Activated naive CD8-positive, alpha-beta T cell treated with anti-CD3 and anti-CD28 coated beads, Interleukin-2, amount 10 ng/mL, durations not matched to agents 7 days and 5 days (primary cell): ENCODE results near the gene TBC1D26. TPM values are rescaled to one million over a fixed set of nuclear protein-coding genes. Genes with fewer than 3 reads are reported as not detected.
"Not testable (repeated sequence)": the region's sequence is repeated elsewhere in the genome, so short reads cannot be mapped to it uniquely, and the experiment has no call there.

ENCODE experiments used
- ATAC-seq: fragments of 150-1000 bp; cut with Tn5 transposase; one replicate; pipeline ENCODE4 v1.10.0; 2021; ENCODE audit warnings: low read depth, moderate library complexity
- POLR2A ChIA-PET: fragments of 350-600 bp; sonication (Branson Sonifier 250); formaldehyde crosslinking; loops from one replicate; lab custom pipeline; 2021; ENCODE audit warnings: antibody characterized with exemption; lab: Charles Lee
- DNase-seq: peaks from one replicate; pipeline ENCODE4 v3.0.0; 2021
- H3K27ac Mint-ChIP-seq: one replicate; pipeline ENCODE4 v1.8.0; 2022; ENCODE audit warnings: mild to moderate bottlenecking, mixed read lengths
- H3K27me3 Mint-ChIP-seq: one replicate; pipeline ENCODE4 v1.8.0; 2022; ENCODE audit warnings: mild to moderate bottlenecking, moderate library complexity, mixed read lengths
- H3K36me3 Mint-ChIP-seq: one replicate; pipeline ENCODE4 v1.8.0; 2021; ENCODE audit warnings: mild to moderate bottlenecking, mixed read lengths
- H3K4me1 Mint-ChIP-seq: one replicate; pipeline ENCODE4 v1.8.0; 2021; ENCODE audit warnings: mixed read lengths
- H3K4me3 Mint-ChIP-seq: one replicate; pipeline ENCODE4 v1.8.0; 2022; ENCODE audit warnings: mild to moderate bottlenecking, moderate library complexity, mixed read lengths
- H3K9me3 Mint-ChIP-seq: one replicate; pipeline ENCODE4 v1.8.0; 2021; ENCODE audit warnings: mixed read lengths
- total RNA-seq, 2 experiments: library from RNA; stranded (reverse); gene quantifications; one replicate each; pipeline ENCODE4 v1.2.3, GENCODE V29; 2021

Gene TBC1D26
- total RNA-seq = under 1 TPM in 1 of 2 experiments, not detected in 1; 0.31 TPM

- POLR2A ChIA-PET, H3K27me3 Mint-ChIP-seq, H3K4me1 Mint-ChIP-seq, ATAC-seq, H3K27ac Mint-ChIP-seq, H3K4me3 Mint-ChIP-seq, H3K9me3 Mint-ChIP-seq, H3K36me3 Mint-ChIP-seq, DNase-seq: not testable (repeated sequence)
Observed at GRCh38 chr17:15731900-15732299, at the start of gene TBC1D26. TBC1D26 (plus strand) TSS chr17:15732283; CDS start chr17:15735349, 3,066 bp downstream.

GRCh38 chr17:15683135-15683534, 48.9 kb upstream of the TBC1D26 start:
- Mint-ChIP-seq H3K4me3 (peak overlapping the region; percentile 90), H3K4me1 (peaks cover 24% of the 10 kb centered on the region)
- H3K27me3 Mint-ChIP-seq, H3K27ac Mint-ChIP-seq, ATAC-seq, H3K36me3 Mint-ChIP-seq, POLR2A ChIA-PET, DNase-seq, H3K9me3 Mint-ChIP-seq: not testable (repeated sequence)

DNA sequence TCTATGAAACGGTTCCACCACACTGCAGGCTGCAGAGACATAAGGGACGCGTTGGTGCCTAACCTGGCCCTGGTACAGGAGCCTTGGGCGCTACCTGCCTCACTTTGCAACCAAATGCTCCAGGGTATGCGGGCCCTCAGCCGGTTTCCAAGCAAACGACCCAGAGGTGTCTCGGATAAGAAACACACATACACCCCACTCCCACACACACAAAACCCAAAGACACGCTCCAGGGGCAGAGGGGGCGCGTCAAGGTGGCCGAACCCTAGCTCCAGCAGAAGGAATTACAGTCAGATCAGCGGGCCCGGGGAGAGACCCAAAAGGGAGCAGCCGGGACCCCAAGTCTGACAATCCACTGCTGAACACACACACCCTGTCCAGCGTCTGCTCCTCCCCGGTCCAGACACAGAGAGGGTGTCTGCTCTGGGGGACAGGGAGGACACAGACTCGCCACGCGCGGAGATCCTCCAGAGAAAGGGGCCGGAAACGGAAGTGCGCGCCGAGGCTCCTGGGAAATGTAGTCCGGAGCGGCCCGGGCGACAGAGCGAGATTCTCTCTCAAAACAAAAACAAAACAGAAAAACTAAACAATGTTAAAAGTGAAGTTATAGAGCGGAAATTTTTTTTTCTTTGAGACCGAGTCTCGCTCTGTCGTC, 48.1 kb upstream of the TBC1D26 start, which contains the start of gene TRIM16:
TSS of gene TRIM16 (minus strand) at position 488 of the 655 bp plus-strand sequence. CDS start 32,702 bp downstream, outside the sequence.
- H3K9me3 Mint-ChIP-seq, H3K27me3 Mint-ChIP-seq, H3K36me3 Mint-ChIP-seq, POLR2A ChIA-PET: not testable (repeated sequence)
- peak; percentile 94 for ATAC-seq
- peaks cover 24% of the 10 kb centered on the region for H3K4me1 Mint-ChIP-seq
- peak; percentile 81 for DNase-seq
- peak within 1 kb of the TSS; percentile 90 for H3K4me3 Mint-ChIP-seq
- H3K27ac Mint-ChIP-seq = peak within 1 kb of the TSS; percentile 71

DNA sequence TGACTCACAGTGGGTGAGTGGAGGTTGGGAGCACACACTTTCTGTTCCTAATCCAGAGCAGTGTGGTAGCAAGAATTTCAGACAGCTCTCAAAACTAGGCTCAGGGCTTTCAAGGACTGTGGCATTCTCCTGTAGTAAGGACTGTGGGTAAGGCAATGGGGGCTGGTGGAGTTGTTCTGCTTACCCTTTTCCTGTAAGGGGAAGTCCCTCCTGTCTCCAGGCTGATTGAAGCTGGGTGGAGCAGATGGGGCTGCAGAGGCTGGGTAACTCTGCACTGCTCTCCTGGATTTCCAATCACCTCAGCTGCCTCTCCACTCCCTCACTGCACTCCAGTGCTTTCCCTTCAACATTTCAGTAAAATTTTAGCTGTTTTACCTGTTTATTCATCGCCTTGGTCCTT, 44.6 kb upstream of the TBC1D26 start:
- DNase-seq, POLR2A ChIA-PET, H3K27me3 Mint-ChIP-seq, H3K9me3 Mint-ChIP-seq, ATAC-seq, H3K27ac Mint-ChIP-seq, H3K4me3 Mint-ChIP-seq, H3K36me3 Mint-ChIP-seq: not testable (repeated sequence)
- peaks cover 20% of the 10 kb centered on the region for H3K4me1 Mint-ChIP-seq

DNA sequence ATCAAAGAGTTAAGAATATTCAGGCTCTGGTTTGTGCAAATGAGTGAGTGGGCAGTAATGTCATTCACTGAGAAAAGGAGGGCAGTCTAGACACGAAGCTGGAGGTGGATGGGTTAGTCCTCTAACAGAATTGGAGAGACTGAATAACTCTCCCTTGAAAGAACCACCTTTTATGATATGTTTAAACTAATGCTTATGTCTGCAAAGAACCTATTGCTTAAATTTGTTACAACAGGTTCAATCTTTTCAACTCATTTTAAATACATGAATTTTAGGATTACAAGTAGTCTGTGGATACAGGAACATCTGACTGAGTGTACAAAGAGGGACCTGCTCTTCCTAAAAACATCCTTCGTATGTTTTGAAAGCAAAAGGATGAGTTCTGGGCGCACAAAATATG, 33.1 kb upstream of the TBC1D26 start:
- peak overlapping the region; percentile 80 for H3K27ac Mint-ChIP-seq

GRCh38 chr17:15699413-15699924, 32.6 kb upstream of the TBC1D26 start, which contains the start of gene ZNF286A:
ZNF286A (plus strand) TSS chr17:15699752; CDS start chr17:15700330, 578 bp downstream.
- H3K9me3 Mint-ChIP-seq, POLR2A ChIA-PET, H3K27me3 Mint-ChIP-seq, H3K4me1 Mint-ChIP-seq: not testable (repeated sequence)
- peak within 1 kb of the TSS; percentile 80 for H3K4me3 Mint-ChIP-seq
- ATAC-seq (peak; percentile 98), DNase-seq (peak; percentile 89)
- H3K36me3 Mint-ChIP-seq = peaks cover 22% of the 10 kb centered on the region
- peak within 1 kb of the TSS; percentile 80 for H3K27ac Mint-ChIP-seq

More for the DNA sequence above, 33.1 kb upstream of the TBC1D26 start:
- ATAC-seq, H3K27me3 Mint-ChIP-seq, H3K4me1 Mint-ChIP-seq, POLR2A ChIA-PET, DNase-seq, H3K9me3 Mint-ChIP-seq: not testable (repeated sequence)
- Mint-ChIP-seq H3K36me3 (peaks cover 20% of the 10 kb centered on the region), H3K4me3 (peak overlapping the region; percentile 80)

DNA sequence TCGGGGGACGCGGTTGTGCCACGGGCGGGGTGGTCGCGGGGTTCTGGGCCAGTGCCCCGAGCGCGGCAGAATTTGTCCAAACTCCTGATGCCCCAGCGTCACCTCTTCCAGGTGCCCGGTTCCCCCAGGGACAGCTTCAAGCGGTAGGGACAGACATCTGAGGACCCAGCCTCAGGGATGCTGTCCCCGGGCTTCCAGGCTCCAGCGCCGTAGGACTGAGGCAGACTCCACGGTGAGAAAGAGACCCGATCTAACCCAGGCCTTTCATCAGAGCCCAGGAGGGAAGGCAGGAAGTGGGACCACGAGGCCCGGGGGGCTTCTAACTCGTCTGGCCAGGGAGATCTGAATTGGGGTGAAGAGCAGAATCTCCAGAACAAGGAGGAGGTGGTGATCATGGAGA, 32.1 kb upstream of the TBC1D26 start:
- DNase-seq, POLR2A ChIA-PET, H3K4me1 Mint-ChIP-seq, H3K9me3 Mint-ChIP-seq, H3K27me3 Mint-ChIP-seq: not testable (repeated sequence)
- Mint-ChIP-seq H3K4me3 (peak overlapping the region; percentile 80), H3K36me3 (peaks cover 24% of the 10 kb centered on the region), H3K27ac (peak overlapping the region; percentile 80)
- ATAC-seq = peak; percentile 4

DNA sequence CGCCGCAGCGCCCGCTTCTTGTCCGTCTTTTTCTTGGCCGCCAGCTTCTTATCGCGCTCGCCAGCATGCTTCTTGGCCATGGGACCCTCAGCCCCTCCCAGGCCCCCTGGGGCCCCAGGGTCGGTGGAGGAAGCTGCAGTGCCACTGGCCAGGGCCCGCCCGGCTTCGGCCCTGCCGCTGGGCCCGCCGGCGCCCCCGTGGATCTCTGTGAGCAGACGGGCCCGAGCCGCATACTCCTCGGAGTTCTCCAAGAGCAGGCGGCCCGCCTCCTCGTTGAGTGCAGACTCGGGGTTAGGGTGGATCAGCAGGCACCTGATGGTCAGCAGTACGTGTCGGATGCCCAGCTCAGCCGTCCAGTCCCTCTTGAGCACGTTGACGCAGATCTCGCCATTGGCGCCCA, 27.8 kb upstream of the TBC1D26 start:
- H3K4me1 Mint-ChIP-seq, H3K27ac Mint-ChIP-seq, DNase-seq, H3K4me3 Mint-ChIP-seq, ATAC-seq, H3K27me3 Mint-ChIP-seq, POLR2A ChIA-PET: not testable (repeated sequence)
- Mint-ChIP-seq H3K9me3 (peaks cover 13% of the 10 kb centered on the region), H3K36me3 (peaks cover 59% of the 10 kb centered on the region)

- H3K4me1 Mint-ChIP-seq, H3K4me3 Mint-ChIP-seq, H3K27ac Mint-ChIP-seq, POLR2A ChIA-PET, DNase-seq, ATAC-seq, H3K27me3 Mint-ChIP-seq: not testable (repeated sequence)
- H3K9me3 Mint-ChIP-seq = peaks cover 13% of the 10 kb centered on the region
- H3K36me3 Mint-ChIP-seq = peaks cover 62% of the 10 kb centered on the region
Observed at GRCh38 chr17:15704813-15705212, 27.3 kb upstream of the TBC1D26 start.

GRCh38 chr17:15708879-15709278, 23.2 kb upstream of the TBC1D26 start:
- POLR2A ChIA-PET, H3K4me1 Mint-ChIP-seq, H3K27ac Mint-ChIP-seq, H3K27me3 Mint-ChIP-seq, H3K4me3 Mint-ChIP-seq, ATAC-seq, DNase-seq: not testable (repeated sequence)
- H3K9me3 Mint-ChIP-seq = peaks cover 11% of the 10 kb centered on the region
- H3K36me3 Mint-ChIP-seq = peaks cover 62% of the 10 kb centered on the region

- peaks cover 13% of the 10 kb centered on the region for H3K9me3 Mint-ChIP-seq
- POLR2A ChIA-PET, ATAC-seq, H3K4me1 Mint-ChIP-seq, H3K27me3 Mint-ChIP-seq, DNase-seq, H3K4me3 Mint-ChIP-seq, H3K27ac Mint-ChIP-seq: not testable (repeated sequence)
- peaks cover 33% of the 10 kb centered on the region for H3K36me3 Mint-ChIP-seq
Observed at GRCh38 chr17:15716601-15717563, 15.2 kb upstream of the TBC1D26 start.

DNA sequence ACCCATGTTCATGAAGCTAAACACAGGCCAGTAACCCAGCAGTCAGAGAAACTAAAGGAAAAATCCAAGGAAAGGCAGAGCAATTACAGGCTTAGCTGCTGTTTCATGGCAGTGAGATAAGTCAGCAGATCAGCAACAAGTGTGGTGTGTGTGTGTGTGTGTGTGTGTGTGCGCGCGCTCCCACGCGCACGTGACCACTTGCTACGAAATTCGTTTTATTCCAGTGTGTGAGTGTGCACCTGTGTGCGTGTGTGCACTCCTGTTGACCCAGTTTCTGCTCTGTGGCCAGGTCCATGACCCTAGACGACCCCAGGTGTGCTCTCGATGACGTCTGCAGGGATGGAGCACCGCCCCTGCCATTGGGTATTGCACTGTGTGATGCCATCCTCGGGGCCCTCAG, 1.5 kb upstream of the TBC1D26 start:
- H3K27ac Mint-ChIP-seq, H3K4me3 Mint-ChIP-seq, H3K4me1 Mint-ChIP-seq, POLR2A ChIA-PET, H3K27me3 Mint-ChIP-seq, H3K36me3 Mint-ChIP-seq, DNase-seq, ATAC-seq, H3K9me3 Mint-ChIP-seq: not testable (repeated sequence)

DNA sequence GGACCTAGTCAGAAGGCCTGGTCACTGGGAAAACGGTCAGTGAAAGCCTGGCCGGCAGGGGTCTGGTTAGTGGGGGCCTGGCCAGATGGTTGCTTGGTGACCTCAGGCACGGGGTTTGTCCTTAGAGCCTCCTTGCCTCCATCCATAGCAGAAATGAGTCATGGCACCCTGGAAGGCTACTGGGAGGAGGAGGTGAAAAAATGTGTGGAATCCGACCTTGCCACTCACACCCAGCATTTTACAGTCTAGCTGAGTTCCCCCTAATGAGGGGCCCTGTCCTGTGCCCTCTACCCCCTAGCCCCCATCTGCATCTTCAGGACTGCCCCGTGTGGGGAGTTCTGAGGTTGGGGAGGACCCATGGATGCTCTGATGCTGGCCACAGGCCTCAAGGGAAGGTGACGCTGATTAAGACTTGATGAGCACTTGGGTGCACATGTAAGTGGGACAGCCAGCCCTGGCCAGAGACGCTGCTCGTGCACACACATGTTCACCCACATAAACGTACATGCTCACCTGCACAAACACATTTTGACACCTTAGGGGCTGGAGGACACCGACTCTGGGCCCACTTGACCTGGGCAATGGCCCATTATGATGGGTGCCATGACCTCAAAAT, 1.2 kb downstream of the TBC1D26 start:
- H3K36me3 Mint-ChIP-seq, H3K4me3 Mint-ChIP-seq, H3K27ac Mint-ChIP-seq, H3K9me3 Mint-ChIP-seq, H3K27me3 Mint-ChIP-seq, ATAC-seq, POLR2A ChIA-PET, H3K4me1 Mint-ChIP-seq, DNase-seq: not testable (repeated sequence)
